Stimulated activated CD4-positive, alpha-beta T cell treated with anti-CD3 and anti-CD28 coated beads, TNF-alpha, amount 100 ng/mL, for 48 hours (primary cell): ENCODE data around the gene FOXD2.

Experiments used
- DNase-seq, 3 donors: peaks; one replicate each; pipeline ENCODE4 v3.0.0-alpha.2; 2020; ENCODE audit warnings: low read depth in 3 of 3

The FOXD2 gene

GRCh38 chr1:47437447-47438164 is at the start of gene FOXD2:
Gene FOXD2, plus strand, starts transcription at chr1:47438044. Its CDS starts 92 bp downstream, at chr1:47438136.
- DNase-seq: peak; percentile 76 to 84 (median 82)

DNA sequence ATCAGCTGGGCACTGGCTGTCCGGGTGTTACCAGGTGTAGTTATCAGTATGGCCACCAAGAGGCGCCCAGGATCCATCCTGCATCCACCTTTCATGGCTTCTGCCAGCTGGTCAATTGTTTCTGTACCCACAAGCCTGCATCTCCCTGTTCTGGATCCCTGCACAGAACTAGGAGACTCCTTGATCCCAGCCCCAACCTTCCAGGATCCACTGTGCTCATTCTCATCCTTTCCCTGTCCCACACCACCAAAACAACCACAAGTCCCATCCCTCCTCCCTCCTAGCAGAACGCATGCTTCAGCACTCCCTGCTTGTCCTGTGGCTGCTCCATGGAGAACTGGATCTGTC is 49.0 kb upstream of the FOXD2 start:
- DNase-seq: peak; percentile 13 to 26 (median 17)

- DNase-seq: no peak
Observed at GRCh38 chr1:47389731-47390130, 48.1 kb upstream of the FOXD2 start.

DNA sequence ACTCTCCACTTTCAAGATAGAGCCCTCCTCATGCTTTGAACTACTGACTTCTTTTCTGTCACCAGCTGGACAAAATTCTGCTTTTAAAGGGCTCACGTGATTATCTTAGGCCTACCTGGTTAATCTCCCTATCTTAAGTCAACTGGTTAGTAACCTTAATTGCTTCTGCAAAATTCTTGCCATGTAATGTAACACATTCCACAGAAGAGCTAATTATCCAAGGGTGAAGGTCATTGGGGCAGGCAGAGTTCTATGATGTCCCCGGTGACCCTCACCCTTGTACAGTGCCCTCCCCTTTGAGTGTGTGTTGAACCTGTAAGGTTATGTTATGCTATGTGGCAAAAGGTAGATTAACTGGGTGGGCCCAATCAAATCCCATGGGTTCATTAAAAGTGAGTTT is 47.0 kb upstream of the FOXD2 start:
- no peak for DNase-seq

GRCh38 chr1:47393141-47393540 is 44.7 kb upstream of the FOXD2 start:
- DNase-seq: no peak

DNA sequence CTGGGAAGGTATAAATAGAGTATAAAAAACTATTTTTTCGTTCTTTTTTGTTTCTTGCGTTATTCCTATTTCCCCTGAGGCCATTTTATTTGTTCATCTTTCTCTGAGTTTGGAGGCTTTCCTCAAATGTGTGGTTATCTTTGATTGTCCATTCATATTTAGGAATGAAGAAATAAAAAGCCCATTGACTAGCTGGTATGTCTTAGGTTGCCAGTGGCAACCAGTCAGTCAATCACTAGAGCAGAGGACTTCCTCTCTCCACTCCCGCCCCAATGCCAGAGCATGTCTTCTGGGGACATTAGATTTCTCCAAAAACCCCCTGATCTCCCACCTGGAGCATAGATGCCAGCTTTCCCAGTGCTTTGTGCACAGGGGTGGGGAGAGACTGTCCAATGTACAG is 42.4 kb upstream of the FOXD2 start:
- DNase-seq: no peak

- no peak for DNase-seq
Observed at GRCh38 chr1:47396671-47397196, 41.1 kb upstream of the FOXD2 start.

- no peak for DNase-seq
Observed at GRCh38 chr1:47399138-47399845, 38.6 kb upstream of the FOXD2 start.

DNA sequence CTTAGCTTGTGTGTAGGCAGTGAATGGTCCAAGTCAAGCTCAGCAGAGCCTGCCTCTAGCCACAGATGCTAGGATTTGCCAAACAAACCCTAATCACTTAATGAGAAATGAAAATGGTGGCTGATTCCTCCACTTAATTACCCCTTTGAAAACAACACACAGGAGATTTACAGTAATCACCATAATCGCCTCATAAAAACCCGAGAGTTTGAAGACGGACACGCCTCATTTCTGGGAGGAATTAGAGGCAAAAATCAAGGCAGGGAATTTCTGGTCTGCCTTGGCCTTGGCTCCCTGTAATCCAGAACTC is 38.0 kb upstream of the FOXD2 start:
- no peak for DNase-seq

DNA sequence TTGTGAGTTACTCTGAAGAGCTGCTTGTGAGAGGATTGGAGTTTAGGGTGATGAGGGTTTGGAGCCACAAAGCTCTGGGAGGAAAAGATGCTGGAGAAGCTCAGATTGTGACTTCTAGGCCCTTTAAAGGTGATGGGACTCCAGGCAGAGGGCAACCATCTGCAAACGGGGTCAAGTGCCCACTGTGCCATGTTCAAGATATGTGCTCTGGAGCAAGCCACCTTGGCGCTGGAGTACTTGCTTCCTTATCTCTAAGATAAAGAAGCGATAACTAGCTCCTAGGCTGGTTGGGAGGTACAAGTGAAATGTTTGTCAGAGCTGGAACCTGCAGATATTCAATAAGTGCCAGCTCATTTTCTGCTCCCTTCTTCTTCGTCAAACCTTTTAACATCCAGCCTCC is 36.1 kb upstream of the FOXD2 start:
- no peak for DNase-seq

DNA sequence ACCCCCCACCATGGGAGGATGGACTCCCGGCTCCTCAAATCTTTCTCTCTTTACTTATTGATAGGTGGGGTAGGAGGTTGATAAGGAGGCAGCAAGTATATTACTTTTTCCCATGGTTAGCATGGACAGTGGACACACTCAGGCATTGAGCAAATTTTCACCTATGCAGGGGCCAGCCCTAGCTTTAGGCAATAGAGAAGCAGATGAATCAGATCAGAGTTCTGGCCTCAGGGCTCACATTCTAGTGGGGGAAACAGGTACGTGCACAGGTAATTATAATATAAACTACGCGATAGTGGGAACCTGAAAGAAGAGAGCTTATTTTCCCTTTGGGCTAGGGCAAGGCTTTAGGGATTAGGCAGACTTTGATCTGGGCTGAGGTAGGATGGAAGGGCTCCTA is 35.3 kb upstream of the FOXD2 start:
- no peak for DNase-seq

- DNase-seq: no peak
Observed at GRCh38 chr1:47403321-47403910, 34.4 kb upstream of the FOXD2 start.

GRCh38 chr1:47405697-47406096 is 32.1 kb upstream of the FOXD2 start:
- no peak for DNase-seq

- DNase-seq: no peak
Observed at GRCh38 chr1:47406966-47407365, 30.9 kb upstream of the FOXD2 start.

- no peak for DNase-seq
Observed at GRCh38 chr1:47407481-47407880, 30.4 kb upstream of the FOXD2 start.

- no peak for DNase-seq
Observed at GRCh38 chr1:47409311-47410067, 28.4 kb upstream of the FOXD2 start.

DNA sequence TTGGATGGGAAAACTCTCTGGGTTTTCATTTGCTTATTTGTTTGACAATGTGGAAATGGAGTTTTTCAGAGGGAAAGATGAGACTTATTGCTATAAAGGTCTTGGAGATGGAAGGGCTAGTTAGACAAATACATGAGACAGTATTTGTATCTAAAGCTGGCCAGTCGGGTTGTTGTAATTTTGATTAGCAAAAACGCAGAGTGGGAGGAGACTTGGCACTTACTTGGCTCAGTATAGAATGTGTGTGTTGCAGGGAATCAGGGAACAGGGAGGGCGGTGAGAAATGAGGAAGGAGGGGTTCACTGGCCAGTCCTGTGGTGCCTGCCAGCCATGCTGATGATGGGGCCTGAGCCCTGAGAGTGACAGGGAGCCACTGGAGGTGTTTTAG is 27.8 kb upstream of the FOXD2 start:
- no peak for DNase-seq

DNA sequence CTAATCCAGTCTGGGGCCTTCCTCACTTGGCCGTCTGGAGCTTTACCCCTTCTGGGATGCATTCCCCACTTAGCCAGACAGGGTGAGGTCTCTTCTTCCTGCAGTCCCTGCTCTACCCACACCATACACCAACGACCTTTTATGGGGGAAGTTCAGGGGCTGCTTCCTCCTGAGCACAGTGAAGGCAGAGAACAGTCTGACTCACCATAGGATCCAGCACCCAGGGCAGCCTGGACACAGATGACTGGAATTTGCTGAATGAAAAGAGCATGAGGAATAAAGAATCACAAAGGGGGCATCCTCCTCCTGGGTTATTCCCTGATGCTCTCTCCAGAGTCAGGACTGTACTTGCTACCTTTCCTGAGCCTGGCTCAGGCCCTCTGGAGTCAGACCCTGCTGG is 26.4 kb upstream of the FOXD2 start:
- DNase-seq: no peak

- DNase-seq: no peak
Observed at GRCh38 chr1:47412437-47412836, 25.4 kb upstream of the FOXD2 start.

DNA sequence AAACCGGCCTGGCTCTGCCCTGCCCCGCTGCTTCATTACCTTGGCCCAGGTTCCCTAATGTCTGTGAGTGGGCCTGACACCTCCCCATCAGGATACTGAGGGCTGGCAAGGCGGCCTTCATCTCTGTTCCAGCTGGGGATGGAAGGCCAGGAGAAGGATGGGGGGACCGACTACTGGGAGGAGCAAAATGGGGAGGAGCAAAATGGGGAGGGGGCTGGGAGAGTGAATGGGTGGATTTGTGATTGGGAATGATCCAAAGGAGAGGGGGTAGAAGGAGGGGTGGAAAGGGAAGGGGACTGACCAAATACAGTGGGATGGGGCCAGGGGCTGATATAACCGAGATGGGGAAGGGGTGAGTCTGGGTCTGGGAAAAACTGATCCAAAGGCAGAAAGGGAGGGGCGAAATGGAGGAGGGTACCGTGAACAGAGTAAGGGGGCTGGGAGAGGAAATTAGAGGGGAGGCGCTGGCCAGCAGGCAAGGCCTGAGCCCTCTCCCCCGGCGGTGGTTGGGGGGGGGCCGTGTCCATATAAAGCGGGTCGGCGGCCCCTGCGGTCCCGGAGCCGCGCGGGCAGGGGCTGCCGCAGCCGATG is 22.0 kb upstream of the FOXD2 start, which contains the start of gene FOXE3:
Gene FOXE3 (plus strand): TSS at position 558 of the 591 bp plus-strand sequence. CDS start 31 bp downstream, at position 589.
- no peak for DNase-seq

- DNase-seq: no peak
Observed at GRCh38 chr1:47416319-47417169, 21.3 kb upstream of the FOXD2 start.
